ENCODE data around the gene FCAMR. TPM values are rescaled to one million over a fixed set of nuclear protein-coding genes. Genes with fewer than 3 reads are reported as not detected.

The FCAMR gene
- total RNA-seq, 4 donors from 2014 or later: not detected

- Histone ChIP-seq H3K36me3 (no peaks in the 10 kb centered on the region), H3K4me3 (no peak overlapping the region), H3K4me1 (no peaks in the 10 kb centered on the region), H3K9me3 (no peaks in the 10 kb centered on the region), H3K27me3 (no peaks in the 10 kb centered on the region), H3K27ac (no peak overlapping the region)
- TF ChIP-seq POLR2A (IDR thresholded peaks at IDR 0.05) (no peak), CTCF (IDR thresholded peaks at IDR 0.05) (no peak)
- intact Hi-C loops (cut with DNase I): no loop called here
- DNase-seq: no peak
- 60 to 82% methylated on average over 3 to 8 of the region's 8 CpGs for WGBS, 2 donors
These were observed 38.1 kb downstream of the FCAMR start for GRCh38 chr1:206932177-206932576.

- H3K4me3 ChIP-seq: no peak overlapping the region
- H3K27ac ChIP-seq: no peak overlapping the region
- H3K4me1 ChIP-seq: no peaks in the 10 kb centered on the region
- no peaks in the 10 kb centered on the region for H3K36me3 ChIP-seq
- no peaks in the 10 kb centered on the region for H3K27me3 ChIP-seq
- intact Hi-C loops (cut with DNase I): no loop called here
- TF ChIP-seq CTCF (IDR thresholded peaks at IDR 0.05): peak in 1 of 6 experiments; percentile 9
- no peak for TF ChIP-seq POLR2A (IDR thresholded peaks at IDR 0.05)
- no peaks in the 10 kb centered on the region for H3K9me3 ChIP-seq
- WGBS, 2 donors: 88 to 92% methylated on average over 2 to 5 of the region's 6 CpGs
- DNase-seq: no peak
These were observed 38.6 kb downstream of the FCAMR start for GRCh38 chr1:206931709-206932108.

- TF ChIP-seq CTCF (IDR thresholded peaks at IDR 0.05) (no peak), POLR2A (IDR thresholded peaks at IDR 0.05) (peak in 1 of 4 donors; percentile 20)
- no peaks in the 10 kb centered on the region for H3K9me3 ChIP-seq
- no peaks in the 10 kb centered on the region for H3K36me3 ChIP-seq
- H3K4me3 ChIP-seq: no peak overlapping the region
- peak overlapping the region in 1 of 4 donors; percentile 28 for H3K27ac ChIP-seq
- DNase-seq: peak; percentile 29
- no peaks in the 10 kb centered on the region for H3K27me3 ChIP-seq
- H3K4me1 ChIP-seq: no peaks in the 10 kb centered on the region
- 56% methylated on average over 17 of the region's 17 CpGs; no CpG with 5 or more reads in 1 of the 2 donors for WGBS, 2 donors
- intact Hi-C loops (cut with DNase I): no loop called here
These were observed 40.0 kb downstream of the FCAMR start for GRCh38 chr1:206930210-206930798.

- TF ChIP-seq POLR2A (IDR thresholded peaks at IDR 0.05): no peak
- TF ChIP-seq CTCF (IDR thresholded peaks at IDR 0.05): no peak
- 82% methylated on average over 6 of the region's 6 CpGs for WGBS, 2 donors
- Histone ChIP-seq H3K27ac (no peak overlapping the region), H3K9me3 (no peaks in the 10 kb centered on the region), H3K36me3 (no peaks in the 10 kb centered on the region), H3K4me3 (no peak overlapping the region), H3K27me3 (no peaks in the 10 kb centered on the region), H3K4me1 (no peaks in the 10 kb centered on the region)
- DNase-seq: no peak
- intact Hi-C loops (cut with DNase I): no loop called here
These were observed 40.7 kb downstream of the FCAMR start for GRCh38 chr1:206929524-206929923.

- no peaks in the 10 kb centered on the region for H3K27me3 ChIP-seq
These were observed 44.0 kb downstream of the FCAMR start for GRCh38 chr1:206926286-206926685.

More at GRCh38 chr1:206926286-206926685, 44.0 kb downstream of the FCAMR start:
- intact Hi-C loops (cut with DNase I): no loop called here
- H3K4me3 ChIP-seq: no peak overlapping the region
- TF ChIP-seq POLR2A (IDR thresholded peaks at IDR 0.05): no peak
- no peak for TF ChIP-seq CTCF (IDR thresholded peaks at IDR 0.05)
- no peaks in the 10 kb centered on the region for H3K9me3 ChIP-seq
- H3K36me3 ChIP-seq: no peaks in the 10 kb centered on the region
- DNase-seq: no peak
- WGBS, 2 donors: 81 to 92% methylated on average over 2 of the region's 2 CpGs
- H3K4me1 ChIP-seq: peaks cover 0 to 9% (median 6%) of the 10 kb centered on the region in 3 donors
- no peak overlapping the region for H3K27ac ChIP-seq
